ENCODE measurements around the gene PBX3. TPM values are rescaled to one million over a fixed set of nuclear protein-coding genes. Genes with fewer than 3 reads are reported as not detected.

The PBX3 gene
- total RNA-seq, 4 donors from 2014 or later: 25.7 to 71.5 (median 45.1) TPM

- Histone ChIP-seq H3K4me3 (peak overlapping the region; percentile 98), H3K4me1 (peaks cover 31% of the 10 kb centered on the region), H3K9me3 (no peaks in the 10 kb centered on the region), H3K27me3 (no peaks in the 10 kb centered on the region), H3K27ac (peak overlapping the region; percentile 92), H3K36me3 (no peaks in the 10 kb centered on the region)
- no peak for DNase-seq (ENCODE audit: low spot score in 2 of 2)
- TF ChIP-seq POLR2AphosphoS5 (IDR thresholded peaks at IDR 0.05): no peak
- TF ChIP-seq, protein P1, sequence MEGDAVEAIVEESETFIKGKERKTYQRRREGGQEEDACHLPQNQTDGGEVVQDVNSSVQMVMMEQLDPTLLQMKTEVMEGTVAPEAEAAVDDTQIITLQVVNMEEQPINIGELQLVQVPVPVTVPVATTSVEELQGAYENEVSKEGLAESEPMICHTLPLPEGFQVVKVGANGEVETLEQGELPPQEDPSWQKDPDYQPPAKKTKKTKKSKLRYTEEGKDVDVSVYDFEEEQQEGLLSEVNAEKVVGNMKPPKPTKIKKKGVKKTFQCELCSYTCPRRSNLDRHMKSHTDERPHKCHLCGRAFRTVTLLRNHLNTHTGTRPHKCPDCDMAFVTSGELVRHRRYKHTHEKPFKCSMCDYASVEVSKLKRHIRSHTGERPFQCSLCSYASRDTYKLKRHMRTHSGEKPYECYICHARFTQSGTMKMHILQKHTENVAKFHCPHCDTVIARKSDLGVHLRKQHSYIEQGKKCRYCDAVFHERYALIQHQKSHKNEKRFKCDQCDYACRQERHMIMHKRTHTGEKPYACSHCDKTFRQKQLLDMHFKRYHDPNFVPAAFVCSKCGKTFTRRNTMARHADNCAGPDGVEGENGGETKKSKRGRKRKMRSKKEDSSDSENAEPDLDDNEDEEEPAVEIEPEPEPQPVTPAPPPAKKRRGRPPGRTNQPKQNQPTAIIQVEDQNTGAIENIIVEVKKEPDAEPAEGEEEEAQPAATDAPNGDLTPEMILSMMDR (IDR thresholded peaks at IDR 0.05): no peak
- 11% methylated on average over 6 of the region's 6 CpGs for WGBS
Observed at GRCh38 chr9:125745682-125746016, 1.5 kb upstream of the PBX3 start.

- TF ChIP-seq POLR2AphosphoS5 (IDR thresholded peaks at IDR 0.05): peak in 2 of 3 donors; percentile 7 to 18
- TF ChIP-seq, protein P1 (IDR thresholded peaks at IDR 0.05): no peak
- no peak for TF ChIP-seq POLR2A (IDR thresholded peaks at IDR 0.05)
- TF ChIP-seq EP300 (IDR thresholded peaks at IDR 0.05): no peak
- Histone ChIP-seq H3K36me3 (no peaks in the 10 kb centered on the region), H3K4me3 (peak overlapping the region; percentile 98), H3K4me1 (peaks cover 33% of the 10 kb centered on the region), H3K9me3 (no peaks in the 10 kb centered on the region), H3K27ac (peak overlapping the region; percentile 92), H3K27me3 (no peaks in the 10 kb centered on the region)
- DNase-seq (ENCODE audit: low spot score in 2 of 2): peak; percentile 95 to 96
- WGBS: under 1% methylated on average over 32 of the region's 79 CpGs
Observed at GRCh38 chr9:125746017-125746773, 978 bp upstream of the PBX3 start.

DNA sequence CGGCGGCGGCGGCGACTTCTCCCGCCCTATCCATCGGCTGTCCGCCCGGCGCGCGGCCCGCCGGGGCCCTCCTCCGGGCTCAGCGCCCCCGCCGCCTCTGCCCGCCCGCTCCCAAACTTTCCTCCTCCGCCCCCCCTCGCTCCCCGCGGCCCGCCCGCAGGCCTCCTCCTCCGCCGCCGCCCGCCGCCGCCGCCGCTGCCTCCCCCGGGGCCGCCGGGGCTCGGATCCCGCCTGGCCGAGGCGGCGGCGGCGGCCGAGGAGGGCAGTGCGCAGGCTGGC is 460 bp upstream of the PBX3 start:
- no CpG with 5 or more reads among the region's 46 CpGs for WGBS
- Histone ChIP-seq H3K27ac (peak overlapping the region; percentile 92), H3K36me3 (no peaks in the 10 kb centered on the region), H3K4me1 (peaks cover 33% of the 10 kb centered on the region), H3K27me3 (no peaks in the 10 kb centered on the region), H3K4me3 (peak overlapping the region; percentile 98), H3K9me3 (no peaks in the 10 kb centered on the region)
- TF ChIP-seq, protein P1 (IDR thresholded peaks at IDR 0.05): no peak
- TF ChIP-seq POLR2AphosphoS5 (IDR thresholded peaks at IDR 0.05) (no peak), EP300 (IDR thresholded peaks at IDR 0.05) (no peak), POLR2A (IDR thresholded peaks at IDR 0.05) (no peak)
- no peak for DNase-seq (ENCODE audit: low spot score in 2 of 2)

GRCh38 chr9:125747765-125748445 is 732 bp downstream of the PBX3 start:
- H3K9me3 ChIP-seq: no peaks in the 10 kb centered on the region
- TF ChIP-seq EP300 (IDR thresholded peaks at IDR 0.05) (no peak), POLR2AphosphoS5 (IDR thresholded peaks at IDR 0.05) (no peak), POLR2A (IDR thresholded peaks at IDR 0.05) (no peak)
- TF ChIP-seq, protein P1 (IDR thresholded peaks at IDR 0.05): no peak
- no peaks in the 10 kb centered on the region for H3K36me3 ChIP-seq
- H3K27ac ChIP-seq: peak overlapping the region; percentile 92
- peaks cover 36% of the 10 kb centered on the region for H3K4me1 ChIP-seq
- no peaks in the 10 kb centered on the region for H3K27me3 ChIP-seq
- peak overlapping the region; percentile 98 for H3K4me3 ChIP-seq
- peak in 1 of 2 donors; percentile 67 for DNase-seq (ENCODE audit: low spot score in 2 of 2)
- WGBS: under 1% methylated on average over 23 of the region's 88 CpGs

- Histone ChIP-seq H3K36me3 (no peaks in the 10 kb centered on the region), H3K27me3 (no peaks in the 10 kb centered on the region), H3K4me3 (peak overlapping the region; percentile 98), H3K9me3 (no peaks in the 10 kb centered on the region), H3K4me1 (peaks cover 36% of the 10 kb centered on the region), H3K27ac (peak overlapping the region; percentile 92)
- WGBS: 4% methylated on average over 26 of the region's 30 CpGs
- DNase-seq (ENCODE audit: low spot score in 2 of 2): no peak
- TF ChIP-seq POLR2A (IDR thresholded peaks at IDR 0.05) (no peak), EP300 (IDR thresholded peaks at IDR 0.05) (no peak), POLR2AphosphoS5 (IDR thresholded peaks at IDR 0.05) (no peak)
- TF ChIP-seq, protein P1 (IDR thresholded peaks at IDR 0.05): no peak
Observed at GRCh38 chr9:125748446-125749099, 1.4 kb downstream of the PBX3 start.

All from suprapubic skin (tissue), 4 donors.